ENCODE results near the gene GALNT2. TPM values are rescaled to one million over a fixed set of nuclear protein-coding genes. Genes with fewer than 3 reads are reported as not detected.

The GALNT2 gene
- total and polyA plus RNA-seq, 2 of the 13 experiments (the other 11 are each of a cell fraction or from before 2014, with no cell fraction given), result 39.3 to 39.6 TPM

DNA sequence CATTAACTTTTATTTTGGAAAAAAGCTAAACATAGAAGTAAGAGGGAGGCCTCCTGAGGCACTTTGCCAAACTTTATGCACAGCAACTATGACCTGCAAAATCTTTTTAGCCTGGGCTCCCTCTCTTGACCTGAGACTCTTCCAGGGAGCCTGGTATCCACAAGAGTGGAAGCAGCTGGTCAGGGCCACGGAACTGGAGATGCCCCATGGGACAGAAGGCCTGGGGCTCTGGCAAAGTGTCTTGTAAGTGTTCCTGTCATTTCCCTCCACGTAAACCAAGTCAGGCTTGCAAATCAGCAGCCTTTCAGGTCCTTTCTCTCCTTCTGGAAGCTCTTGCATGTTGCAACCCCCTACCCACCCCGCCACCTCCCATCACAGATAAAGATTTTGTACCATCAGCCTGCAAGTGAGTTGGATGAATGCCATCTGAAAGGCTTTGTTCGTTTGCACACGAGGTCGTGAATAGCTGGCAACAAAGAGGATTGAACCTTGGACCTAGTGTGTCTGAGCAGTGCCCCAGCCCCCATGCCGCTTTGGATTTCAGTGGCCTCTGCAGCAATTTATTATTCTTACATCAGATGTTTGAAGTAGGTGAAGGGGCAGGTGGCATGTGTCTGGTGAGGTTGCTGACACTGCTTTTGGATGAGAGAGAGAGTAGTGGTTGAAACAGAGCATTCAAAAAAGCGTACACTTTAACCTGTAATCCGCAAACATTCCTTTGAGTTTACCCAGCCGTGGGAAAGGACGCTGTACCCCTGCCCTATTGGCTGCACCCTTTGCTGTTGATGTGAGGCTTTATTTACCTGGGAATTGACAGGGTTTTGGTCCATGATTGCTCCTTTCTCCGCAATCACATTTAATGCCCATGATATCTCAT lies 91.6 kb downstream of the GALNT2 start (continued):
- peak; percentile 12; the same call in 1 of the 2 replicates for TF ChIP-seq ZNF747 (CRISPR knock-in tag; IDR thresholded peaks at IDR 0.05; ENCODE audit: borderline replicate concordance)
- peak; percentile 67 for TF ChIP-seq HBP1 (CRISPR knock-in tag; IDR thresholded peaks at IDR 0.05; ENCODE audit: low read depth)
- peak; percentile 91 for TF ChIP-seq FOXP4 (CRISPR knock-in tag; IDR thresholded peaks at IDR 0.05)
- TF ChIP-seq, protein P1, sequence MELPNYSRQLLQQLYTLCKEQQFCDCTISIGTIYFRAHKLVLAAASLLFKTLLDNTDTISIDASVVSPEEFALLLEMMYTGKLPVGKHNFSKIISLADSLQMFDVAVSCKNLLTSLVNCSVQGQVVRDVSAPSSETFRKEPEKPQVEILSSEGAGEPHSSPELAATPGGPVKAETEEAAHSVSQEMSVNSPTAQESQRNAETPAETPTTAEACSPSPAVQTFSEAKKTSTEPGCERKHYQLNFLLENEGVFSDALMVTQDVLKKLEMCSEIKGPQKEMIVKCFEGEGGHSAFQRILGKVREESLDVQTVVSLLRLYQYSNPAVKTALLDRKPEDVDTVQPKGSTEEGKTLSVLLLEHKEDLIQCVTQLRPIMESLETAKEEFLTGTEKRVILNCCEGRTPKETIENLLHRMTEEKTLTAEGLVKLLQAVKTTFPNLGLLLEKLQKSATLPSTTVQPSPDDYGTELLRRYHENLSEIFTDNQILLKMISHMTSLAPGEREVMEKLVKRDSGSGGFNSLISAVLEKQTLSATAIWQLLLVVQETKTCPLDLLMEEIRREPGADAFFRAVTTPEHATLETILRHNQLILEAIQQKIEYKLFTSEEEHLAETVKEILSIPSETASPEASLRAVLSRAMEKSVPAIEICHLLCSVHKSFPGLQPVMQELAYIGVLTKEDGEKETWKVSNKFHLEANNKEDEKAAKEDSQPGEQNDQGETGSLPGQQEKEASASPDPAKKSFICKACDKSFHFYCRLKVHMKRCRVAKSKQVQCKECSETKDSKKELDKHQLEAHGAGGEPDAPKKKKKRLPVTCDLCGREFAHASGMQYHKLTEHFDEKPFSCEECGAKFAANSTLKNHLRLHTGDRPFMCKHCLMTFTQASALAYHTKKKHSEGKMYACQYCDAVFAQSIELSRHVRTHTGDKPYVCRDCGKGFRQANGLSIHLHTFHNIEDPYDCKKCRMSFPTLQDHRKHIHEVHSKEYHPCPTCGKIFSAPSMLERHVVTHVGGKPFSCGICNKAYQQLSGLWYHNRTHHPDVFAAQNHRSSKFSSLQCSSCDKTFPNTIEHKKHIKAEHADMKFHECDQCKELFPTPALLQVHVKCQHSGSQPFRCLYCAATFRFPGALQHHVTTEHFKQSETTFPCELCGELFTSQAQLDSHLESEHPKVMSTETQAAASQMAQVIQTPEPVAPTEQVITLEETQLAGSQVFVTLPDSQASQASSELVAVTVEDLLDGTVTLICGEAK (IDR thresholded peaks at IDR 0.05), result no peak
- TF ChIP-seq, protein P1 (CRISPR knock-in tag; IDR thresholded peaks at IDR 0.05), result no peak; the same call in 1 of the 2 replicates
- no peak for TF ChIP-seq ZNF282 (IDR thresholded peaks at IDR 0.05; ENCODE audit: partially characterized antibody)
- TF ChIP-seq NR2F6 (IDR thresholded peaks at IDR 0.05), result peak; percentile 91
- TF ChIP-seq NR2F6 (CRISPR knock-in tag; IDR thresholded peaks at IDR 0.05), result peak; percentile 92
- peak; percentile 93 for TF ChIP-seq SMYD3 (CRISPR knock-in tag; IDR thresholded peaks at IDR 0.05)
- no peak for TF ChIP-seq ZNF672 (CRISPR knock-in tag; IDR thresholded peaks at IDR 0.05)
- TF ChIP-seq ZNF501 (CRISPR knock-in tag; IDR thresholded peaks at IDR 0.05), result peak; percentile 75
- no peak for TF ChIP-seq ZNF713 (CRISPR knock-in tag; IDR thresholded peaks at IDR 0.05)
- TF ChIP-seq HIVEP1 (CRISPR knock-in tag; IDR thresholded peaks at IDR 0.05), result peak; percentile 73
- TF ChIP-seq ZFP36 (IDR thresholded peaks at IDR 0.05; ENCODE audit: borderline replicate concordance, low read depth, low read length, partially characterized antibody), result no peak

Measured in HepG2 (cell line).